ENCODE results near the gene HPSE2.

- no peak for TF ChIP-seq CTCF (IDR thresholded peaks at IDR 0.05)
- TF ChIP-seq POLR2AphosphoS5 (IDR thresholded peaks at IDR 0.05): no peak
- no peak for TF ChIP-seq POLR2A (IDR thresholded peaks at IDR 0.05)
Observed at GRCh38 chr10:98624963-98625362, 610.7 kb downstream of the HPSE2 start.
